Activated T-cell treated with anti-CD3 and anti-CD28 coated beads for 24 hours (primary cell): ENCODE measurements around the gene KCNH1.

Experiments used
- DNase-seq: peaks from one replicate; pipeline ENCODE4 v3.0.0-alpha.2; 2020; ENCODE audit warnings: low read depth

The KCNH1 gene

GRCh38 chr1:210918893-210919292, 215.1 kb downstream of the KCNH1 start:
- DNase-seq = no peak

GRCh38 chr1:210917560-210918169, 216.3 kb downstream of the KCNH1 start:
- DNase-seq = no peak

GRCh38 chr1:210916548-210916947, 217.4 kb downstream of the KCNH1 start:
- no peak for DNase-seq

- no peak for DNase-seq
Observed at GRCh38 chr1:210915890-210916507, 217.9 kb downstream of the KCNH1 start.

GRCh38 chr1:210912752-210913151, 221.2 kb downstream of the KCNH1 start:
- DNase-seq = no peak

GRCh38 chr1:210910020-210910575, 223.8 kb downstream of the KCNH1 start:
- no peak for DNase-seq

GRCh38 chr1:210908791-210909190, 225.2 kb downstream of the KCNH1 start:
- DNase-seq = no peak

- no peak for DNase-seq
Observed at GRCh38 chr1:210908257-210908656, 225.7 kb downstream of the KCNH1 start.

- no peak for DNase-seq
Observed at GRCh38 chr1:210907251-210907805, 226.6 kb downstream of the KCNH1 start.

- DNase-seq = no peak
Observed at GRCh38 chr1:210905944-210906453, 227.9 kb downstream of the KCNH1 start.

GRCh38 chr1:210905365-210905904, 228.5 kb downstream of the KCNH1 start:
- DNase-seq = no peak

- DNase-seq = no peak
Observed at GRCh38 chr1:210901981-210902770, 231.8 kb downstream of the KCNH1 start.

- DNase-seq = no peak
Observed at GRCh38 chr1:210900820-210901219, 233.1 kb downstream of the KCNH1 start.

GRCh38 chr1:210900079-210900478, 233.9 kb downstream of the KCNH1 start:
- no peak for DNase-seq

GRCh38 chr1:210899676-210900075, 234.3 kb downstream of the KCNH1 start:
- no peak for DNase-seq

GRCh38 chr1:210898473-210898872, 235.5 kb downstream of the KCNH1 start:
- DNase-seq = no peak

- DNase-seq = no peak
Observed at GRCh38 chr1:210883821-210884220, 250.1 kb downstream of the KCNH1 start.

GRCh38 chr1:210882414-210883221, 251.3 kb downstream of the KCNH1 start:
- DNase-seq = no peak

- DNase-seq = no peak
Observed at GRCh38 chr1:210878564-210878963, 255.4 kb downstream of the KCNH1 start.

- DNase-seq = no peak
Observed at GRCh38 chr1:210876275-210876674, 257.7 kb downstream of the KCNH1 start.

- DNase-seq = no peak
Observed at GRCh38 chr1:210866532-210866931, 267.4 kb downstream of the KCNH1 start.
